HG03045 (cell line): ENCODE measurements around the gene BUB3.

Experiments used
- ATAC-seq: cut with Tn5 transposase; IDR thresholded peaks from one replicate; pipeline ENCODE4 v1.9.1; 2021; ENCODE audit warnings: mild to moderate bottlenecking, moderate library complexity; ENCODE audit not compliant: unreplicated experiment

The BUB3 gene

GRCh38 chr10:123202506-123202905 is 48.3 kb downstream of the BUB3 start:
- no peak for ATAC-seq

- ATAC-seq, result no peak
Observed at GRCh38 chr10:123203393-123204126, 49.4 kb downstream of the BUB3 start.

GRCh38 chr10:123204127-123204461 is 49.9 kb downstream of the BUB3 start:
- no peak for ATAC-seq

GRCh38 chr10:123205041-123205440 is 50.8 kb downstream of the BUB3 start:
- no peak for ATAC-seq

GRCh38 chr10:123212063-123212462 is 57.9 kb downstream of the BUB3 start:
- ATAC-seq, result no peak

GRCh38 chr10:123212640-123213039 is 58.4 kb downstream of the BUB3 start:
- no peak for ATAC-seq

- no peak for ATAC-seq
Observed at GRCh38 chr10:123213192-123213591, 59.0 kb downstream of the BUB3 start.
